ENCODE results near the gene PPARG. TPM values are rescaled to one million over a fixed set of nuclear protein-coding genes. Genes with fewer than 3 reads are reported as not detected.

PPARG gene
- total and polyA plus RNA-seq, 2 experiments from 2014 or later = 0.15 to 0.42 TPM

GRCh38 chr3:12420393-12420792 is 131.5 kb downstream of the PPARG start:
- Histone ChIP-seq H3F3A (replicated peaks; ENCODE audit: low read depth) (no peaks in the 10 kb centered on the region), H3K4me3 (no peak overlapping the region), H3K9me2 (ENCODE audit: insufficient read depth) (no peaks in the 10 kb centered on the region), H4K20me1 (replicated peaks; ENCODE audit: insufficient read depth) (no peaks in the 10 kb centered on the region), H3K36me3 (ENCODE audit: insufficient read depth) (no peaks in the 10 kb centered on the region), H3K4me1 (ENCODE audit: insufficient read depth) (peaks cover 18% of the 10 kb centered on the region), H3K27ac (ENCODE audit: low read depth) (no peak overlapping the region), H3K27me3 (ENCODE audit: insufficient read depth) (no peaks in the 10 kb centered on the region), H3K4me2 (no peak overlapping the region), H3K79me2 (replicated peaks; ENCODE audit: insufficient read depth) (no peaks in the 10 kb centered on the region), H2AFZ (peak overlapping the region; percentile 48)
- TF ChIP-seq ETS1 (IDR thresholded peaks at IDR 0.05) = no peak
- TF ChIP-seq EZH2 (IDR thresholded peaks at IDR 0.05; ENCODE audit: low read depth, unreplicated experiment) = no peak
- no peak for TF ChIP-seq CREB1 (CRISPR knock-in tag; IDR thresholded peaks at IDR 0.05; ENCODE audit: low read depth)
- H3K36me3 Mint-ChIP-seq (ENCODE audit: low read depth) = no peaks in the 10 kb centered on the region
- peaks cover 21% of the 10 kb centered on the region for H3K4me1 Mint-ChIP-seq
- H3K9me3 Mint-ChIP-seq = no peaks in the 10 kb centered on the region
- H3K4me3 Mint-ChIP-seq = no peak overlapping the region
- DNase-seq (ENCODE audit: low spot score) (no peak), ATAC-seq (no peak)
- no peak overlapping the region for H3K27ac Mint-ChIP-seq
- H3K27me3 Mint-ChIP-seq (ENCODE audit: insufficient read depth, low read depth, poor library complexity) = peaks cover 11% of the 10 kb centered on the region

GRCh38 chr3:12421132-12421531 is 132.3 kb downstream of the PPARG start:
- H3F3A ChIP-seq (replicated peaks; ENCODE audit: low read depth) = no peaks in the 10 kb centered on the region
- no peak overlapping the region for H3K4me3 Mint-ChIP-seq
- no peaks in the 10 kb centered on the region for H3K36me3 ChIP-seq (ENCODE audit: insufficient read depth)
- peaks cover 24% of the 10 kb centered on the region for H3K4me1 ChIP-seq (ENCODE audit: insufficient read depth)
- no peak overlapping the region for H3K27ac Mint-ChIP-seq
- H3K36me3 Mint-ChIP-seq (ENCODE audit: low read depth) = no peaks in the 10 kb centered on the region
- H4K20me1 ChIP-seq (replicated peaks; ENCODE audit: insufficient read depth) = no peaks in the 10 kb centered on the region
- H3K79me2 ChIP-seq (replicated peaks; ENCODE audit: insufficient read depth) = no peaks in the 10 kb centered on the region
- no peak overlapping the region for H3K27ac ChIP-seq (ENCODE audit: low read depth)
- H3K27me3 ChIP-seq (ENCODE audit: insufficient read depth) = no peaks in the 10 kb centered on the region
- H3K4me2 ChIP-seq = no peak overlapping the region
- no peaks in the 10 kb centered on the region for H3K9me2 ChIP-seq (ENCODE audit: insufficient read depth)
- DNase-seq (ENCODE audit: low spot score) = no peak
- H3K4me1 Mint-ChIP-seq = peaks cover 28% of the 10 kb centered on the region
- peaks cover 11% of the 10 kb centered on the region for H3K27me3 Mint-ChIP-seq (ENCODE audit: insufficient read depth, low read depth, poor library complexity)
- H3K9me3 Mint-ChIP-seq = no peaks in the 10 kb centered on the region
- peak overlapping the region; percentile 2 for H2AFZ ChIP-seq
- no peak overlapping the region for H3K4me3 ChIP-seq
- no peak for ATAC-seq
- TF ChIP-seq CTCF (conservative IDR thresholded peaks at IDR 0.05; ENCODE audit: low read depth in 2 of 2) = no peak
- TF ChIP-seq EZH2phosphoT487 (IDR thresholded peaks at IDR 0.05; ENCODE audit: unreplicated experiment) = no peak
- TF ChIP-seq JUNB (IDR thresholded peaks at IDR 0.05; ENCODE audit: unreplicated experiment) = no peak
- TF ChIP-seq ETS1 (IDR thresholded peaks at IDR 0.05) = no peak
- no peak for TF ChIP-seq ZNF114 (CRISPR knock-in tag; IDR thresholded peaks at IDR 0.05)
- TF ChIP-seq ZNF462 (CRISPR knock-in tag; IDR thresholded peaks at IDR 0.05) = no peak
- TF ChIP-seq CREB1 (CRISPR knock-in tag; IDR thresholded peaks at IDR 0.05; ENCODE audit: low read depth) = no peak
- no peak for TF ChIP-seq POLR2AphosphoS5 (IDR thresholded peaks at IDR 0.05; ENCODE audit: low read depth)
- no peak for TF ChIP-seq STAT1 (IDR thresholded peaks at IDR 0.05; ENCODE audit: unreplicated experiment)
- no peak for TF ChIP-seq EZH2 (IDR thresholded peaks at IDR 0.05; ENCODE audit: low read depth, unreplicated experiment)
